GM18505 (cell line): Measurements from ENCODE around the gene USP9X.
"Not testable (repeated sequence)": the region's sequence is repeated elsewhere in the genome, so short reads cannot be mapped to it uniquely, and the experiment has no call there.

Experiments used
- ATAC-seq: cut with Tn5 transposase; IDR thresholded peaks from one replicate; pipeline ENCODE4 v1.9.1; 2021; ENCODE audit not compliant: unreplicated experiment
- POLR2A ChIP-seq: IDR thresholded peaks from 4 replicates; pipeline ENCODE4 v1.6.1; 2011; ENCODE audit warnings: borderline replicate concordance; ENCODE audit not compliant: insufficient read depth, insufficient read length; ENCODE audit errors: extremely low read depth

USP9X gene, protein sequence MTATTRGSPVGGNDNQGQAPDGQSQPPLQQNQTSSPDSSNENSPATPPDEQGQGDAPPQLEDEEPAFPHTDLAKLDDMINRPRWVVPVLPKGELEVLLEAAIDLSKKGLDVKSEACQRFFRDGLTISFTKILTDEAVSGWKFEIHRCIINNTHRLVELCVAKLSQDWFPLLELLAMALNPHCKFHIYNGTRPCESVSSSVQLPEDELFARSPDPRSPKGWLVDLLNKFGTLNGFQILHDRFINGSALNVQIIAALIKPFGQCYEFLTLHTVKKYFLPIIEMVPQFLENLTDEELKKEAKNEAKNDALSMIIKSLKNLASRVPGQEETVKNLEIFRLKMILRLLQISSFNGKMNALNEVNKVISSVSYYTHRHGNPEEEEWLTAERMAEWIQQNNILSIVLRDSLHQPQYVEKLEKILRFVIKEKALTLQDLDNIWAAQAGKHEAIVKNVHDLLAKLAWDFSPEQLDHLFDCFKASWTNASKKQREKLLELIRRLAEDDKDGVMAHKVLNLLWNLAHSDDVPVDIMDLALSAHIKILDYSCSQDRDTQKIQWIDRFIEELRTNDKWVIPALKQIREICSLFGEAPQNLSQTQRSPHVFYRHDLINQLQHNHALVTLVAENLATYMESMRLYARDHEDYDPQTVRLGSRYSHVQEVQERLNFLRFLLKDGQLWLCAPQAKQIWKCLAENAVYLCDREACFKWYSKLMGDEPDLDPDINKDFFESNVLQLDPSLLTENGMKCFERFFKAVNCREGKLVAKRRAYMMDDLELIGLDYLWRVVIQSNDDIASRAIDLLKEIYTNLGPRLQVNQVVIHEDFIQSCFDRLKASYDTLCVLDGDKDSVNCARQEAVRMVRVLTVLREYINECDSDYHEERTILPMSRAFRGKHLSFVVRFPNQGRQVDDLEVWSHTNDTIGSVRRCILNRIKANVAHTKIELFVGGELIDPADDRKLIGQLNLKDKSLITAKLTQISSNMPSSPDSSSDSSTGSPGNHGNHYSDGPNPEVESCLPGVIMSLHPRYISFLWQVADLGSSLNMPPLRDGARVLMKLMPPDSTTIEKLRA (N-terminal part only)

GRCh38 chrX:41084893-41085511, at the start of gene USP9X:
Gene USP9X, plus strand, starts transcription at chrX:41085445. Its CDS starts 38,184 bp downstream, at chrX:41123629.
- TF ChIP-seq POLR2A: peak; percentile 16
- peak; percentile 54 for ATAC-seq

GRCh38 chrX:41035582-41035981, 49.7 kb upstream of the USP9X start:
- no peak for TF ChIP-seq POLR2A
- ATAC-seq: no peak

GRCh38 chrX:41036668-41037326, 48.4 kb upstream of the USP9X start:
- ATAC-seq: no peak
- TF ChIP-seq POLR2A: no peak

- no peak for TF ChIP-seq POLR2A
- ATAC-seq: no peak
Measured at GRCh38 chrX:41043196-41043595, 42.0 kb upstream of the USP9X start.

DNA sequence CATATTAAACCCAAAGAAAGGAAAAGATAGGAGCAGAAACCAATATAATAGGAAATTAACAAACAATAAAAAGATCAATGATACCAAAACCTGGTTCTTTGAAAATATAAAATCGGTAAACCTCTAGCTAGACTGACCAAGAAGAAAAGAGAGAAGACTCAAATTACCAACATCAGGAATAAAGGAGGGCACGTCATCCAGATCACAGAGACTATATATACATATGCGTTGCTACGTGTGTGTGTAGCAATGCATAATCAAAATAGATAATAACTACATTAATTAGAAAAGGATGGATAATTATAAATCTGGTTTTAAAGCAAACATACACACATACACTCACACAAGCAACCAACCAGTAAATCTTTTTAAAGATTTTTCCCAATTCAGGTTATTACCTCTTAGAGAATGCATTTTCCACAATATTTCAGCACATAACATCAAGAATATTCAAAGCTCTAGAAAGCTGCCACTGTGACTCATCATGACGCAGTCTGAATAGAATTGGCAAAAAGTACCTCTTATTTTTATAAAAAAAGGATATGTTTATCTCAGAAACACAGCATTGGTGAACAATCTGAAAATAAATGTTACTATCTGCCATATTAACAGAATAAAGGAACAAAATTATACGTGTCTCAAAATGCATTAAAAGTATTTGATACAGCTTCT, 41.4 kb upstream of the USP9X start:
- no peak for ATAC-seq
- TF ChIP-seq POLR2A: no peak

DNA sequence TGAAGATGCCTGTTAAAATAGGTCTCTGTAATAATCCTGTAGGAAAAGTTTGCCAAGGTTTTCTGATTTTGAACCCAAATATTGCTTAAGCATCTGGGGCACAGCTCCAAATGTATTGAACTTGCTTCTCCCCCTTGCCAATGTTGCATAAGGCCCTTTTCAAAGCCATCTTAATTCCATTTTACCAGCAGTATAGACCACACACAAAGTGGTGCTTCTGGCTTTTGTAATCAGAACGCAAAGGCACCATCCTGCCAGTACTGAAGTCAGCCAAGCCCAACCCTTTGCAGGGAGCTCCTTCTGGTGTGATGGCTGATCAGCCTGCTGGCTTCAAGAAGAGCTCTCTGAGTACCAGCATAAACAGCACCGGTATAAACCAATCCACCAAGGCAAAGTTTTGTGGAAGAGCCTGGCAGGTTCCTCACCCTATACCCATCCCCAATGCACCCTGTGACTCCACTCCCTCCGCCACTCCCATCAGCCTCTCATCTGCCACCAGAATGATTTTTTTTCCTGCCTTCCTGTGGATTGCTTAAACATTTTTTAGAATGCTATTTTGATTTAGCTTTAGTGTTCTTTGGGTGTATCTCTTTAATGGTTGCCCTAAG, 39.2 kb upstream of the USP9X start:
- no peak for ATAC-seq
- TF ChIP-seq POLR2A: no peak

DNA sequence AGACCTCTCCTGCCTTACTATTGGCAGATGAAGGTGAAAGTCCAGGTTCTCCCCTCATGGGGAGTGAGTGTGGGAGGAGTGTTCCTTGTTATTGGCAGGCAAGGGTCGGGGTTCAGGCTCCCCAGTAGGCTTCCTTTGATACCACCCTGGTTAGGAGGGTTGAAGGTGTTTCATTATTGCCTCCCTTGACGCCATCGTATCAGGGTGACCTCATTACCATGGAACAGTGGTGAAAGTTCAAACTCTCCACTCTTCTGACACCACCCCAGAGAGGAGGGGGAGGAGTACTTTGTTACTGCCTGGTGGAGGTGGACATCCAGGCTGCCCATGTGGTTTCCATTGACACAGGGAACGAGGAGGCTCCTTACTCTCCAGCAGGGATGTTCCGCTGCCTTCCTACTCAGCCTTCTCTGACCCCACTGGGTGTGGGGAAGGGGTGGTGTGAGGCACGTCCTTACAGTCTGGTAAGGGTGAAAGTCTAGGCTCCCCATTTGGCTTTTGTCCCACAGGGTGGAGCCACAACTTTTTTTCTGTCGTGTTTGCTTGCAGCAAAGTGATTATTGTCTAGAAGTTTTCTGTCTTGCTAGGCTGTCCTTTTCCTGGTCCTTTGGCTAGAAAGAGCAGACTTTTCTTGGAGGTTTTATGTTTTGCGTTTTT, 37.2 kb upstream of the USP9X start:
- TF ChIP-seq POLR2A: no peak
- no peak for ATAC-seq

DNA sequence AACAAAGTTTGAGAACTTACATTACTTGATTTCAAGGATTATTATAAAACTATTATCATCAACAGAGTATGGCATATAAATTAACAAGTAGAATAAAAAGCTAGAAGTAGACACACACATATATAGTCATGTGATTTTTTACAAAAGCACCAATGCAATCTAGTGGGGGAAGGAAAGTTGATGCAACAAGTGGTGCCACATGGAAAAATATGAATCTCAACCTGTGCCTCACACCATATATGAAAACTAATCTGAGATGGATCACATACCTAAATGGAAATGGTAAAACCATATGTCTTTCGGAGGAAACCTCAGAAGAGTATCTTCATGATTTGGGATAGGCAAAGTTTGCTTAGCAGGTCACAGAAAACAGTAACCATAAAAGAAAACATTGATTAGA, 34.9 kb upstream of the USP9X start:
- ATAC-seq: no peak
- TF ChIP-seq POLR2A: no peak

DNA sequence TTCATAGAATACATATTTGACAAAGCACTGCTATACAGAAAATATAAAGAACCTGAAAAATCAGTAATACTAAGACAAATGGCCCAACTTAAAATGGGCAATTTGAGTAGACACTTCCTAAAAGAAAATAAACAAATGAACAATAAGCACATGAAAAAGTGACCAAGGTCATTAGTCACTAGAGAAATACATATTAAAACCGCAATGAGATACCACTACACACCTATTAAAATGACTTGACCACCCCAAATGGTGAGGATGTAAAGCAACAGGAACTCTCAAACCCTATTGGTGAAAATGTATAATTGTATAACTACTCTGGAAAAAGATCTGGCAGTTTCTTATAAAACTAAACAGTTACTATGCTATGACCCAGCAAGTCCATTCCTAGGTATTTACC, 34.0 kb upstream of the USP9X start:
- ATAC-seq: no peak
- no peak for TF ChIP-seq POLR2A

DNA sequence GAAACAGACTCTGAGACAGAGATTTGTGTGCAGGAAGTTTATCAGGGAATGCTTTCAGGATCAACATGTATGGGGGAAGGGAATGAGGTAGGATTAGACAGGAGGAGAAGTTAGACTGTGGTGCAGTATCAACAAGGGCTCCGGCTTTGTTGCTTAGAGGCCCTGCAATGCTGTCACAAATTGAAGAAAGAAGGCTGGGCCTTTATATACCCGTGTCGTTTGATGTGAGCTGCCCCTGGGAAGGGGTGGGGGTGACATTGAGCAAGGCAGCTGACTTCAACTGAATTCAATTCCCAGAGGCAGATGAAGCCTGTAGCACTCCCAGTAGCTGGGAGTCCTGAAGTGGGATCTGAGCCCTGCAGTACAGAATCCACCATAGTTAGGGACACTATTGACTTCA, 29.5 kb upstream of the USP9X start:
- no peak for ATAC-seq
- TF ChIP-seq POLR2A: no peak

DNA sequence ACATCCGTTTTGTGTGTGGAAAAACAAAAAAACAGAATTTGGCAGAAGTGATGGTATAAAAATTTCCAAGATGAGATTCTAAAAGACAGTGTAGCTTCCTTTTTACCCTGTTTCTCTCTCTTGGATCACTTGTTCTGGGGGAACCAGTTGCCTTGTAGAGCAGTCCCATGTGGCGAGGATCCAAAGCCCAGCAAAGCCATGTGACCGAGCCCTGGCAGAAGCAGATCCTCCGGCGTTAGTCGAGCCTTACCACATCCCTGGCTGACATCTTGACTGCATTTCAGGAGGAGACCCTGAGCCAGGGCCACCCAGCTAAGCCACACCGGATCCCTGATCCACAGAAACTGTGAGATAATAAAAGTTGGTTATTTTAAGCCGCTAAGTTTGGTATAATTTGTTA, 22.0 kb upstream of the USP9X start:
- ATAC-seq: not testable (repeated sequence)
